Prostate gland (tissue), 2 donors: ENCODE measurements around the gene MTARC2.

ENCODE experiments used
- POLR2A ChIP-seq: fragments of 450-650 bp; IDR thresholded peaks from one replicate; pipeline ENCODE4 v1.6.1; 2016; ENCODE audit warnings: antibody characterized with exemption, mild to moderate bottlenecking
- POLR2AphosphoS5 ChIP-seq: sonication (generic); formaldehyde crosslinking; IDR thresholded peaks from one replicate; pipeline ENCODE4 v1.6.1; 2017; ENCODE audit warnings: antibody characterized with exemption
- TF ChIP-seq, protein P1 (sequence below), 4 experiments: fragments of 200-600 bp in 2 of 4; fragments of 450-650 bp in 2 of 4; sonication (generic) in 2 of 4; IDR thresholded peaks; 1 replicate in 3 of 4; 2 replicates in 1 of 4; pipeline ENCODE4 v1.5.1; 2016 to 2019; ENCODE audit warnings: antibody characterized with exemption in 4 of 4, mild to moderate bottlenecking in 2 of 4, moderate library complexity in 2 of 4

DNA sequence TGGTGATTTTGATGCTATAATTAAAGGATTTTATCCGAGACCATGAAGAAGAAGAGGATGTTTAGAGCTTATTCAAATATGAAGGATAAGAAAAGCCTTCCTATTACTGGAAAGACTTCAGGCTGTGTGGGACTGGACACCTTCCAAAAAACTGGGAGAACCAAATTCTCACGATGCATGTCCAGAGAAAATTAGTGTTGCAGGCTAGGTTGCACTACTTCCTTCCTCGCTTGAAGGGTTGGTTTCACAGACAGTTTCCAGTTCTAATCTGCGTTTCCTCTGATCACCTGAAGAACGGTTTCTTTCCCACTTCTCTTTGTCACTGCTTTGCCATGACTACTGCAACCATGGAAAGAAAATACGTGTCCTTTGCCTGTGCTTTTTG, 2.0 kb downstream of the MTARC2 start:
- TF ChIP-seq, protein P1, sequence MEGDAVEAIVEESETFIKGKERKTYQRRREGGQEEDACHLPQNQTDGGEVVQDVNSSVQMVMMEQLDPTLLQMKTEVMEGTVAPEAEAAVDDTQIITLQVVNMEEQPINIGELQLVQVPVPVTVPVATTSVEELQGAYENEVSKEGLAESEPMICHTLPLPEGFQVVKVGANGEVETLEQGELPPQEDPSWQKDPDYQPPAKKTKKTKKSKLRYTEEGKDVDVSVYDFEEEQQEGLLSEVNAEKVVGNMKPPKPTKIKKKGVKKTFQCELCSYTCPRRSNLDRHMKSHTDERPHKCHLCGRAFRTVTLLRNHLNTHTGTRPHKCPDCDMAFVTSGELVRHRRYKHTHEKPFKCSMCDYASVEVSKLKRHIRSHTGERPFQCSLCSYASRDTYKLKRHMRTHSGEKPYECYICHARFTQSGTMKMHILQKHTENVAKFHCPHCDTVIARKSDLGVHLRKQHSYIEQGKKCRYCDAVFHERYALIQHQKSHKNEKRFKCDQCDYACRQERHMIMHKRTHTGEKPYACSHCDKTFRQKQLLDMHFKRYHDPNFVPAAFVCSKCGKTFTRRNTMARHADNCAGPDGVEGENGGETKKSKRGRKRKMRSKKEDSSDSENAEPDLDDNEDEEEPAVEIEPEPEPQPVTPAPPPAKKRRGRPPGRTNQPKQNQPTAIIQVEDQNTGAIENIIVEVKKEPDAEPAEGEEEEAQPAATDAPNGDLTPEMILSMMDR (IDR thresholded peaks at IDR 0.05): no peak
- TF ChIP-seq POLR2A: no peak
- no peak for TF ChIP-seq POLR2AphosphoS5
